Neural cell (in vitro differentiated cells): ENCODE results near the gene PPP2R5D. TPM values are rescaled to one million over a fixed set of nuclear protein-coding genes. Genes with fewer than 3 reads are reported as not detected.
"Not testable (repeated sequence)": the region's sequence is repeated elsewhere in the genome, so short reads cannot be mapped to it uniquely, and the experiment has no call there.

ENCODE experiments used
- H2AFZ ChIP-seq: fragments of 200-600, 300-800 bp; sonication (generic), shearing (Covaris generic); 2 replicates; pipeline ENCODE4 v1.6.0; 2014; ENCODE audit warnings: low read depth, mild to moderate bottlenecking, antibody characterized with exemption, low read length, moderate library complexity
- H3F3A ChIP-seq: fragments of 200-600 bp; shearing (Covaris generic); 2 replicates; pipeline ENCODE4 v1.6.1; 2016; ENCODE audit warnings: mild to moderate bottlenecking, moderate library complexity, mixed read lengths, antibody characterized with exemption, low read length; ENCODE audit not compliant: insufficient read depth, poor library complexity, severe bottlenecking
- H3K27ac ChIP-seq: fragments of 200-600, 300-800 bp; sonication (generic), shearing (Covaris generic); 2 replicates; pipeline ENCODE4 v1.5.1; 2014; ENCODE audit warnings: mild to moderate bottlenecking, low read length, moderate library complexity
- H3K27me3 ChIP-seq: fragments of 300-800, 200-600 bp; sonication (generic), shearing (Covaris generic); 2 replicates; pipeline ENCODE4 v1.6.0; 2014; ENCODE audit warnings: mild to moderate bottlenecking, low read depth, low read length, moderate library complexity; ENCODE audit not compliant: insufficient read depth
- H3K36me3 ChIP-seq: fragments of 300-800, 200-600 bp; sonication (generic), shearing (Covaris generic); 2 replicates; pipeline ENCODE4 v1.5.1; 2014; ENCODE audit warnings: mild to moderate bottlenecking, antibody characterized with exemption, low read length, moderate library complexity; ENCODE audit not compliant: insufficient read depth
- H3K4me2 ChIP-seq: fragments of 300-800, 200-600 bp; sonication (generic), shearing (Covaris generic); 2 replicates; pipeline ENCODE4 v1.6.0; 2014; ENCODE audit warnings: mild to moderate bottlenecking, low read length
- H3K4me3 ChIP-seq: fragments of 300-800, 200-600 bp; sonication (generic), shearing (Covaris generic); 2 replicates; pipeline ENCODE4 v1.5.1; 2014; ENCODE audit warnings: mild to moderate bottlenecking, low read length, moderate library complexity
- H3K79me2 ChIP-seq: fragments of 200-600 bp; shearing (Covaris generic); replicated peaks from 2 replicates; pipeline ENCODE4 v1.6.0; 2014; ENCODE audit warnings: mild to moderate bottlenecking, low read length, moderate library complexity; ENCODE audit not compliant: insufficient read depth
- H3K9ac ChIP-seq: fragments of 300-800, 200-600 bp; sonication (generic), shearing (Covaris generic); 2 replicates; pipeline ENCODE4 v1.6.1; 2016; ENCODE audit warnings: mild to moderate bottlenecking, low read length, mixed read lengths
- H3K9me2 ChIP-seq: fragments of 200-600 bp; shearing (Covaris generic); 2 replicates; pipeline ENCODE4 v1.6.1; 2016; ENCODE audit warnings: mild to moderate bottlenecking, low read length, mixed read lengths; ENCODE audit not compliant: insufficient read depth
- H3K9me3 ChIP-seq: fragments of 200-600, 300-800 bp; sonication (generic), shearing (Covaris generic); 2 replicates; pipeline ENCODE4 v1.6.1; 2016; ENCODE audit warnings: mild to moderate bottlenecking, mixed run types, low read length, moderate library complexity, mixed read lengths
- H4K20me1 ChIP-seq: fragments of 200-600 bp; shearing (Covaris generic); 2 replicates; pipeline ENCODE4 v1.6.1; 2016; ENCODE audit warnings: mild to moderate bottlenecking, mixed run types; ENCODE audit not compliant: insufficient read depth
- CTCF ChIP-seq: fragments of 450-650 bp; IDR thresholded peaks from 2 replicates; pipeline ENCODE4 v1.5.1; 2014; ENCODE audit warnings: antibody characterized with exemption, mild to moderate bottlenecking, moderate library complexity; ENCODE audit not compliant: poor library complexity, severe bottlenecking
- EP300 ChIP-seq: fragments of 450-650 bp; conservative IDR thresholded peaks from 2 replicates; pipeline ENCODE4 v1.6.1; 2014; ENCODE audit warnings: antibody characterized with exemption, mild to moderate bottlenecking, moderate library complexity; ENCODE audit not compliant: poor library complexity, severe bottlenecking
- EZH2 ChIP-seq: fragments of 200-600, 300-800 bp; shearing (Covaris generic), sonication (generic); IDR thresholded peaks from 2 replicates; pipeline ENCODE4 v1.6.1; 2014; ENCODE audit warnings: antibody characterized with exemption, low read length, borderline replicate concordance, mild to moderate bottlenecking; ENCODE audit not compliant: insufficient read depth, poor library complexity, severe bottlenecking
- MXI1 ChIP-seq: fragments of 450-650 bp; conservative IDR thresholded peaks from 2 replicates; pipeline ENCODE4 v1.6.1; 2014; ENCODE audit warnings: antibody characterized with exemption, mild to moderate bottlenecking; ENCODE audit not compliant: poor library complexity, severe bottlenecking
- POLR2AphosphoS5 ChIP-seq: IDR thresholded peaks from 2 replicates; pipeline ENCODE4 v1.6.1; 2012
- RAD21 ChIP-seq: fragments of 450-650 bp; conservative IDR thresholded peaks from 2 replicates; pipeline ENCODE4 v1.6.1; 2014; ENCODE audit warnings: antibody characterized with exemption, mild to moderate bottlenecking, moderate library complexity
- REST ChIP-seq: IDR thresholded peaks from 2 replicates; pipeline ENCODE4 v1.6.1; 2012; ENCODE audit warnings: borderline replicate concordance
- SMC3 ChIP-seq: fragments of 450-650 bp; conservative IDR thresholded peaks from 2 replicates; pipeline ENCODE4 v1.6.1; 2014; ENCODE audit warnings: antibody characterized with exemption, mild to moderate bottlenecking, moderate library complexity; ENCODE audit not compliant: poor library complexity
- TAF1 ChIP-seq: IDR thresholded peaks from 2 replicates; pipeline ENCODE4 v1.6.1; 2012; ENCODE audit warnings: low read depth
- polyA plus RNA-seq: library from polyadenylated mRNA; depleted of rRNA; stranded (reverse); fragments of >200 nt; gene quantifications from 2 replicates; pipeline ENCODE4 v1.2.3, GENCODE V29; 2014

The PPP2R5D gene
- polyA plus RNA-seq, 1 donor from 2014 or later: 41.1 TPM

- Histone ChIP-seq H3K9me2 (no peaks in the 10 kb centered on the region), H3K4me2 (no peak overlapping the region), H3K36me3 (no peaks in the 10 kb centered on the region), H3K27ac (no peak overlapping the region), H3K79me2 (no peaks in the 10 kb centered on the region), H3K9ac (no peak overlapping the region), H3F3A (no peaks in the 10 kb centered on the region), H4K20me1 (no peaks in the 10 kb centered on the region), H3K4me3 (no peak overlapping the region), H2AFZ (no peak overlapping the region), H3K27me3 (no peaks in the 10 kb centered on the region), H3K9me3 (no peaks in the 10 kb centered on the region)
- TF ChIP-seq TAF1 (no peak), SMC3 (no peak), RAD21 (no peak), EP300 (no peak), MXI1 (no peak), POLR2AphosphoS5 (no peak), CTCF (no peak), EZH2 (no peak), REST (no peak)
These were observed 12.1 kb downstream of the PPP2R5D start for GRCh38 chr6:42996513-42996912.

GRCh38 chr6:42998205-42998604, 13.8 kb downstream of the PPP2R5D start:
- H3F3A ChIP-seq, H3K4me3 ChIP-seq, H3K27ac ChIP-seq, H3K4me2 ChIP-seq, H3K79me2 ChIP-seq, H3K9me2 ChIP-seq, H3K27me3 ChIP-seq, H4K20me1 ChIP-seq, H2AFZ ChIP-seq, H3K9me3 ChIP-seq, H3K36me3 ChIP-seq, H3K9ac ChIP-seq: not testable (repeated sequence)

GRCh38 chr6:43001843-43002242, 17.5 kb downstream of the PPP2R5D start:
- Histone ChIP-seq H3K9me3 (no peaks in the 10 kb centered on the region), H3K79me2 (no peaks in the 10 kb centered on the region), H3K9ac (no peak overlapping the region), H3K4me3 (no peak overlapping the region), H3K27ac (no peak overlapping the region), H3K4me2 (no peak overlapping the region), H3F3A (no peaks in the 10 kb centered on the region), H3K27me3 (no peaks in the 10 kb centered on the region), H3K36me3 (no peaks in the 10 kb centered on the region), H4K20me1 (no peaks in the 10 kb centered on the region), H2AFZ (no peak overlapping the region), H3K9me2 (no peaks in the 10 kb centered on the region)
- TF ChIP-seq RAD21: no peak
- no peak for TF ChIP-seq EP300
- TF ChIP-seq EZH2: no peak
- TF ChIP-seq MXI1: no peak
- TF ChIP-seq SMC3: no peak
- no peak for TF ChIP-seq REST
- TF ChIP-seq CTCF: no peak
- TF ChIP-seq POLR2AphosphoS5: no peak
- no peak for TF ChIP-seq TAF1
